ENCODE results near the gene PRAMEF26. TPM values are rescaled to one million over a fixed set of nuclear protein-coding genes. Genes with fewer than 3 reads are reported as not detected.

The PRAMEF26 gene
- not detected in 2 replicates for total RNA-seq

DNA sequence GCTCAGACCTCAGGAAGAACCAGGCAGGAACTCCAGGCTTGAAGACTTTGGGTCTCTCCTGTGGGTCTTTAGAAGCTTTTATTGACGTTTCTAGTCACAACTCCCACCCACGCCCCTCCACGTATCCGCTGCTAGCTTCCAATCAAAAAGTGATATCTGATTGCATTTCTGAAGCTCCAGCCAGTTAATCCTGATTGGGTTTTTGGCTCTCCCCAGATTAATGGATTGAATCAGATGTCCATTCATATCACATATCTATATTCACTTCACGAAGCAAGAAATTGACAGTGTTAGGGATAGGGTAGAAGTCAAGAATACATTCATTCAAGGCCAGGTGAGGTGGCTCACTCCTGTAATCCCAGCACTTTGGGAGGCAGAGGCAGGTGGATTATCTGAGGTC lies at the start of gene PRAMEF26:
Gene PRAMEF26, minus strand, starts transcription at position 101 of the 400 bp plus-strand sequence. CDS start 2,914 bp downstream, outside the sequence.

DNA sequence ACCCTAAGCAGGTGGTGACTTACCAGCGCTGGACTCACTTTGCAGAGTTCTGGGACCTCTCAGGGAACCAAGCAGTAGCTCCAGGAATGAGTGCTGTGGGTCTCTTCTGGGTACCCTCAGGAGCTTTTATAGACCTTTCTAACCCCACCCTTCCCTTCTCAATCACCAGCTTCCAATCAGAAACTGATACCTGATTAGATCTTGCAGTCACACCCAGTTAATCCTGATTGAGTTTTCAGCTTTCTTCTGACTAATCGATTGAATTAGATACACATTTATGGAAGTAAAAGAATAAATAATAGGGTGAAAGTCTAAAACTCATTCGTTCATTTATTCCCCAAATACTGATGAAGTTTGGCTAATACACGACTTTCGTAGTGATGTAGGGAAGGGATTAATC lies 45.5 kb upstream of the PRAMEF26 start, which contains the start of gene PRAMEF13:
Gene PRAMEF13, minus strand, starts transcription at position 101 of the 400 bp plus-strand sequence. CDS start 1,820 bp downstream, outside the sequence.

DNA sequence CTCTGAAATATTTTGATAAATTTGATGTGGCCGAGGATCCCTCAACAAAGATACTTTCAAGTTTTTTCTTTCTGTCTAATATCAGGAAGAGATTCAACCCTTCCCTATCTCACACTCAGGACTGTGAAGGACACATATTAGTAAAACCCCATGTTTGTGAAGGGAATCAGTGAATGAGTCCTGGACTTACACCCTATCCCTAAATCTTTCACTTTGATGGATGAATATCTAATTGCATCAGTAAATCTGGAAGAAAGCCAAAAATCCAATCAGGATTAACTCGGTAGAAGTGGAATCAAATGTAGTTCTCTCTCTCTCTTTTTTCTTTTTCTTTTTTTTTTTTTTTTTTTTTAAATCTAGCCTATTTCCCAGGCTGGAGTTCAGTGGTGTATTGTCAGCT lies 15.7 kb upstream of the PRAMEF26 start, which contains the start of gene PRAMEF9:
Gene PRAMEF9, plus strand, starts transcription at position 301 of the 400 bp plus-strand sequence. CDS start 3,433 bp downstream, outside the sequence.

DNA sequence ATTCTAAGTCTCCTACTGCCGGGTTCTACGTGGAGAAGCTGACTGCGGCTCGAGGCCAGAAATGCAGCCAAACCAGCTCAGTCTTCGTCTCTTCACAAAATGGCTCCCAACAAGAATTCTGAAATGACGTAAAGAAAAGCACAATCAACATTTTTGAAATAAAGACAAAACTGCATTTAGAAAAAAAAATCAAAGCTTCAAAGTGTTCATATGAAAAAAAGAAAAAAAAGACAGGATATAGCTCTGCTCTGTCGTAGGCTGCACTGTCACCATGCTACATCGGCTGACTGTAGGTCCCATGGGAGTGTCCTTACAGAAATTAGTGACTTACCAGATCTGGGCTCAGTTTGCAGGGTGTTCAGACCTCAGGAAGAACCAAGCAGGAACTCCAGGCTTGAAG lies 9.7 kb upstream of the PRAMEF26 start, which contains the start of gene HNRNPCL4:
Gene HNRNPCL4, minus strand, starts transcription at position 101 of the 400 bp plus-strand sequence. CDS start 164 bp downstream, outside the sequence.

GRCh38 chr1:13116754-13117153 lies 39.1 kb downstream of the PRAMEF26 start, which contains the start of gene HNRNPCL2:
Gene HNRNPCL2, minus strand, starts transcription at chr1:13116854. Its CDS starts 454 bp downstream, at chr1:13116400.

Other genes starting within 250 kb of the PRAMEF26 start
- not detected in 2 replicates for gene PRAMEF7, start 239.4 kb downstream of the PRAMEF26 start, total RNA-seq
- not detected in 2 replicates for gene PRAMEF6, start 208.4 kb downstream of the PRAMEF26 start, total RNA-seq
- not detected in 2 replicates for gene PRAMEF27, start 99.4 kb downstream of the PRAMEF26 start, total RNA-seq
- gene HNRNPCL3, start 95.2 kb downstream of the PRAMEF26 start, total RNA-seq = not detected in 2 replicates
- not detected in 2 replicates for gene PRAMEF25, start 85.2 kb downstream of the PRAMEF26 start, total RNA-seq
- not detected in 2 replicates for gene HNRNPCL2, start 39.2 kb downstream of the PRAMEF26 start, total RNA-seq
- not detected in 2 replicates for gene HNRNPCL4, start 9.6 kb upstream of the PRAMEF26 start, total RNA-seq
- gene PRAMEF9, start 15.8 kb upstream of the PRAMEF26 start, total RNA-seq = not detected in 2 replicates
- not detected in 2 replicates for gene PRAMEF13, start 45.4 kb upstream of the PRAMEF26 start, total RNA-seq
- gene PRAMEF18, start 70.1 kb upstream of the PRAMEF26 start, total RNA-seq = not detected in 2 replicates
- gene PRAMEF5, start 98.2 kb upstream of the PRAMEF26 start, total RNA-seq = not detected in 2 replicates
- gene PRAMEF8, start 129.1 kb upstream of the PRAMEF26 start, total RNA-seq = not detected in 2 replicates
- not detected in 2 replicates for gene PRAMEF33, start 147.5 kb upstream of the PRAMEF26 start, total RNA-seq
- not detected in 2 replicates for gene PRAMEF15, start 159.6 kb upstream of the PRAMEF26 start, total RNA-seq
- not detected in 2 replicates for gene PRAMEF14, start 191.1 kb upstream of the PRAMEF26 start, total RNA-seq
- not detected in 2 replicates for gene PRAMEF19, start 215.9 kb upstream of the PRAMEF26 start, total RNA-seq
- not detected in 2 replicates for gene PRAMEF17, start 233.6 kb upstream of the PRAMEF26 start, total RNA-seq

Measured in mammary microvascular endothelial cell (primary cell).